Stomach (tissue), 4 donors: ENCODE results near the gene HLA-G.

Experiments used
- CTCF ChIP-seq, 7 experiments: fragments of 450-650 bp in 4 of 7; fragments of 200-600 bp in 3 of 7; sonication (generic) in 3 of 7; IDR thresholded peaks; one replicate each; pipeline ENCODE4 v1.5.1; 2016 to 2019; ENCODE audit warnings: antibody characterized with exemption in 7 of 7, control low read depth in 2 of 7, mild to moderate bottlenecking in 1 of 7
- EP300 ChIP-seq: sonication (generic); formaldehyde crosslinking; IDR thresholded peaks from one replicate; pipeline ENCODE4 v1.6.1; 2017; ENCODE audit warnings: antibody characterized with exemption
- POLR2AphosphoS5 ChIP-seq, 3 donors: sonication (generic); formaldehyde crosslinking; IDR thresholded peaks; one replicate each; pipeline ENCODE4 v1.6.1; 2016; ENCODE audit warnings: antibody characterized with exemption in 3 of 3

- TF ChIP-seq POLR2AphosphoS5 (IDR thresholded peaks at IDR 0.05) = no peak
- TF ChIP-seq CTCF (IDR thresholded peaks at IDR 0.05) = no peak
- no peak for TF ChIP-seq EP300
Observed at GRCh38 chr6:29839917-29840316, 12.3 kb downstream of the HLA-G start.
